Erythroblast (primary cell): Measurements from ENCODE around the gene AUTS2.

Source experiments
- GATA1 ChIP-seq: IDR thresholded peaks from 2 replicates; pipeline ENCODE4 v1.6.1; 2011; ENCODE audit warnings: low read depth, mild to moderate bottlenecking, control low read depth, low read length, moderate library complexity
- POLR2A ChIP-seq: IDR thresholded peaks from 2 replicates; pipeline ENCODE4 v1.6.1; 2011; ENCODE audit warnings: mild to moderate bottlenecking, low read length

DNA sequence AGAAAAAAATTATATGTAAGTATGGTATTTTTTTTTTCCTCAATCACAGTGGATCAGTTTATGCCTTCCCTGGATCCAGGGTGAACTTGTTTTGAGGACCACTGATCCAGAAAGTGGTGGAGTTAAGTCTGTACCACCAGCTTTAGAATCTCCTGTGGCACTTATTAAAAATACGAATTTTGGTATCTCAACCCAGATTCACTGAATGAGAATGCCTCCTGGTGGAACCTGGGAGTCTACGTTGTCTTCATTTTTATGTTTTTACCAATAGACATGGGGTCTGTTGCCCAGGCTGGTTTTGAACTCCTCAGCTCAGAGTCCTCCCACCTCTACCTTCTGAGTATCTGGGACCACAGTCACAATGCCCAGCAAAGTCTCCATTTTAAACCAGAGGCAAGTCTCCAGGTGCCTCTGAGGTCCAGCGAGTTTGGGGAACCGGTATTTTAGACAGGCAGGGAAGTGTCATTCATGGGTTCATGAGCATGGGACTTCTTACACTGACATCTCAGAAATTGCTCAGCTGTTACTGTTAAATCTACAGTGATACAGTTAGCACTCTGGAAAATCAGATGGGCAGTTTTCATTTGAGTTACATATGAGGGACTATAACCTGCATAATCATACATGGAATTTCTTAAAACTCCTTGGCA, 200.9 kb downstream of the AUTS2 start:
- TF ChIP-seq POLR2A: no peak
- no peak for TF ChIP-seq GATA1
